Measurements from ENCODE around the gene THSD4.
"Not testable (repeated sequence)": the region's sequence is repeated elsewhere in the genome, so short reads cannot be mapped to it uniquely, and the experiment has no call there.

THSD4 gene

DNA sequence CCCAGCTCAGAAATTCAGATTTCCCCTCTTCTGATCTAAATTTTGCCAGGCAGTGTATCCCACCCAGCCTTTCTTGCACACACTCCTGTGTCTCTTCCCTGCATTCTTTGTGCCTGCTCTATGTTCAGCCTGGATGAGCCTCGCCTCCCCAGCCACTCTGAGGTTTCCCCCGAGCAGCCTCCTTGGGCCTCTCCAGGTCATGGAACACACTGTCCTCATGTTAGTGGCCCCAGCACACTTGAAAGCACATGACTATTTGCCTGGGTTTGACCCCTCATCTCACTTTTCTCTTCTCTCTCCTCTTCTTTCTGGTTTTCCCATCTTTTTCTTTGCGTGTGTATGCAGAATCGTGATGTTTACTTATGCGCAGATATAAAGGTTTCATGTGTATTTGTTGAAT, 3.1 kb downstream of the THSD4 start:
- peaks cover 0 to 4% of the 10 kb centered on the region in 2 donors for H3K4me1 ChIP-seq (ENCODE audit: control insufficient read depth in 1 of 2, insufficient read depth in 2 of 2, low read length in 2 of 2)
- no peak overlapping the region for H3K4me3 ChIP-seq (ENCODE audit: low read depth in 1 of 2, low read length in 2 of 2)
- no peaks in the 10 kb centered on the region for H3K9me3 ChIP-seq (ENCODE audit: control insufficient read depth in 1 of 2, low read length in 2 of 2)
- no peaks in the 10 kb centered on the region for H3K36me3 ChIP-seq (ENCODE audit: control insufficient read depth in 1 of 2, insufficient read depth in 2 of 2, low read length in 2 of 2)
- peaks cover 5 to 8% of the 10 kb centered on the region in 2 donors for H3K27me3 ChIP-seq (ENCODE audit: control insufficient read depth in 1 of 2, insufficient read depth in 2 of 2, low read length in 2 of 2)
- H3K27ac ChIP-seq (ENCODE audit: low read depth, low read length): no peak overlapping the region
- H3K9ac ChIP-seq (ENCODE audit: low read depth in 1 of 2, low read length in 2 of 2): no peak overlapping the region

GRCh38 chr15:71118881-71119632, 3.8 kb downstream of the THSD4 start:
- Histone ChIP-seq H3K9me3 (ENCODE audit: control insufficient read depth in 1 of 2, low read length in 2 of 2) (no peaks in the 10 kb centered on the region), H3K27ac (ENCODE audit: low read depth, low read length) (no peak overlapping the region), H3K27me3 (ENCODE audit: control insufficient read depth in 1 of 2, insufficient read depth in 2 of 2, low read length in 2 of 2) (peaks cover 5 to 8% of the 10 kb centered on the region in 2 donors), H3K36me3 (ENCODE audit: control insufficient read depth in 1 of 2, insufficient read depth in 2 of 2, low read length in 2 of 2) (no peaks in the 10 kb centered on the region), H3K4me1 (ENCODE audit: control insufficient read depth in 1 of 2, insufficient read depth in 2 of 2, low read length in 2 of 2) (peaks cover 0 to 4% of the 10 kb centered on the region in 2 donors), H3K9ac (ENCODE audit: low read depth in 1 of 2, low read length in 2 of 2) (no peak overlapping the region), H3K4me3 (ENCODE audit: low read depth in 1 of 2, low read length in 2 of 2) (no peak overlapping the region)

DNA sequence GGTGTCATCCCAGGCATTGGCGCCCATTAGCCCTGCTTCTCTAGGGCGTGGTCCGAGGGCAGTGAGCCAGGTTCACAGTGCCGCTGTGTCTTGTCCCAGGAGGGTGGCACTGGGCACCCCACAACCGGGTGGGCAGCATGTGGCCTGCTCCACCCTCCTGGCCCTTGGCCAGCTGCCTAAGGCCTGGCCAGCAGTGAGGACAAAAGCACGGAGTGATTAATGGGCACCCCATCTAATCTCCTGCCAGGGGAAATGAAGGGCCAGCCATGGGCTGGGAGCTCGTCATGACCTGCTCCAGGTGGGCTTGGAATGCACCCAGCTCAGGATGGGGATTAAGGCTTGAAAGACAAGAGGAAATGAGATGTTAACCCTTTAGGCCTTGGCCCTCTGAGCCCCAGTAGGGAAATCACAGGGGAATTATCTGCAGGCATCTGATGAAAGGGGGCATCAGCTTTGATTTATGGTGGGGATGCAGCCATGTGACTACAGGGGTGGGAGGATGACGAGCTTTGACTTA, 5.2 kb downstream of the THSD4 start:
- Histone ChIP-seq H3K9me3 (ENCODE audit: control insufficient read depth in 1 of 2, low read length in 2 of 2) (no peaks in the 10 kb centered on the region), H3K27me3 (ENCODE audit: control insufficient read depth in 1 of 2, insufficient read depth in 2 of 2, low read length in 2 of 2) (peaks cover 5 to 8% of the 10 kb centered on the region in 2 donors), H3K36me3 (ENCODE audit: control insufficient read depth in 1 of 2, insufficient read depth in 2 of 2, low read length in 2 of 2) (no peaks in the 10 kb centered on the region), H3K4me1 (ENCODE audit: control insufficient read depth in 1 of 2, insufficient read depth in 2 of 2, low read length in 2 of 2) (no peaks in the 10 kb centered on the region), H3K27ac (ENCODE audit: low read depth, low read length) (no peak overlapping the region), H3K4me3 (ENCODE audit: low read depth in 1 of 2, low read length in 2 of 2) (no peak overlapping the region), H3K9ac (ENCODE audit: low read depth in 1 of 2, low read length in 2 of 2) (no peak overlapping the region)

DNA sequence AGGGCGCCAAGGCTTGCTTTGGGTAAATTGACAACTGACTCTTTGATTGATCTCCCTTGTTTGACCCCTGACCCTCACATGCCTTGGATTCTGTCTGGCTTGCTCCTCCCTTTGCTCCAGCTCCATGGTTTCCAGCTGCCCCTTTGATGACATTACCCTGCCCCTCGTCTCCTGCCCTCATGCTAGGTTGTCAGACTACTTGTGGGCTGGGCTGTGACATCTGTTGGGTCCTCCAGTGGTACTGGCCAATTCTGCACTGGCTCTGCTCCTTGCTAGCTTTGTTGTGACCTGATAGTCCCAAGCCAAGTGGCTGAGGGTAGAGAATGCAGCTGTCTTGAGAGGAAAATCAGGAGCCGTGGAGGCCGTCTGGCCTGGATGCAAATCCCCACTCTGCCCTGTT, 6.2 kb downstream of the THSD4 start:
- Histone ChIP-seq H3K4me1 (ENCODE audit: control insufficient read depth in 1 of 2, insufficient read depth in 2 of 2, low read length in 2 of 2) (no peaks in the 10 kb centered on the region), H3K36me3 (ENCODE audit: control insufficient read depth in 1 of 2, insufficient read depth in 2 of 2, low read length in 2 of 2) (no peaks in the 10 kb centered on the region), H3K9me3 (ENCODE audit: control insufficient read depth in 1 of 2, low read length in 2 of 2) (no peaks in the 10 kb centered on the region), H3K27me3 (ENCODE audit: control insufficient read depth in 1 of 2, insufficient read depth in 2 of 2, low read length in 2 of 2) (peaks cover 5% of the 10 kb centered on the region in 2 donors), H3K9ac (ENCODE audit: low read depth in 1 of 2, low read length in 2 of 2) (no peak overlapping the region), H3K4me3 (ENCODE audit: low read depth in 1 of 2, low read length in 2 of 2) (no peak overlapping the region), H3K27ac (ENCODE audit: low read depth, low read length) (no peak overlapping the region)

DNA sequence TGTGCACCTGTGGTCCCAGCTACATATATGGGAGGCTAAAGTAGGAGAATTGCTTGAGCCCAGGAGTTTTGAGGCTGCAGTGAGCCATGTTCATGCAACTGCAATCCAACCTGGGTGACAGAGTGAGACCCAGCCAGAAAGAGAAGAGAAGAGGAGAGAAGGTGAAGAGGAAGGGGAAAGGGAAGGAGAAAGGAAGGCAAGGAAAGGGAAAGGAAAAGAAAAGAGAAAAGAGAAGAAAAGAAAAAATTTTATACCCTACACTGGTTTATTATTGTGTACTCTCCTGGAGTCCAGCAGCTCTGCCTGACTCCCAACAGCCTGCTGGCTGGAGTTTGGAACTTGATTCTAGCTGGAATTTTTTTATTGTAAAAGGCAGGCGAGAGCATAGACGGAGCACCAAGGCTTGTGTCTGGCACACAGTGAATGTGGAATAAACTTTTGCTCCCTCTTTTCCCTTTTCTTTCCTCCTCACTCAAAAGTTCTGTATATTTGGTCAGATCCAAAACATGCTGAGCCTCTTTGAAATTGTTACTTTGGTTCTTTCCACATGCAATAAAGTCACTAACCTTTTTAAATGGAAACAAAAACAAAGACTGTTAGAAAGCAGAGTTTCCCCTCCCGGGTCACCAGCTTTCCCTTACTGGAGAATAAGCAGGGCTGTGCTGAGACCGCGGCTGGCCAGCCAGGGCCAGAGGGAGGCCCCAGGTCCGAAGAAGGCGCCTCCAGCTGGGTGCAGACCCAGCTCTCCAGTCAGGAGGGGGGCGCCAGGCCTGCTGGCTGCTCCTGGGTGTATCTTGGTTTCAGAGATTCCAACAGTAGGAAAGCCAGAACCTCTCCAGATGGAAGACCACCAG, 9.9 kb downstream of the THSD4 start:
- Histone ChIP-seq H3K27ac (ENCODE audit: low read depth, low read length) (no peak overlapping the region), H3K4me1 (ENCODE audit: control insufficient read depth in 1 of 2, insufficient read depth in 2 of 2, low read length in 2 of 2) (no peaks in the 10 kb centered on the region), H3K36me3 (ENCODE audit: control insufficient read depth in 1 of 2, insufficient read depth in 2 of 2, low read length in 2 of 2) (no peaks in the 10 kb centered on the region), H3K4me3 (ENCODE audit: low read depth in 1 of 2, low read length in 2 of 2) (no peak overlapping the region), H3K9me3 (ENCODE audit: control insufficient read depth in 1 of 2, low read length in 2 of 2) (no peaks in the 10 kb centered on the region), H3K27me3 (ENCODE audit: control insufficient read depth in 1 of 2, insufficient read depth in 2 of 2, low read length in 2 of 2) (no peaks in the 10 kb centered on the region), H3K9ac (ENCODE audit: low read depth in 1 of 2, low read length in 2 of 2) (no peak overlapping the region)

GRCh38 chr15:71125831-71126450, 10.7 kb downstream of the THSD4 start:
- no peaks in the 10 kb centered on the region for H3K4me1 ChIP-seq (ENCODE audit: control insufficient read depth in 1 of 2, insufficient read depth in 2 of 2, low read length in 2 of 2)
- H3K27me3 ChIP-seq (ENCODE audit: control insufficient read depth in 1 of 2, insufficient read depth in 2 of 2, low read length in 2 of 2): no peaks in the 10 kb centered on the region
- no peak overlapping the region for H3K27ac ChIP-seq (ENCODE audit: low read depth, low read length)
- H3K9ac ChIP-seq (ENCODE audit: low read depth in 1 of 2, low read length in 2 of 2): no peak overlapping the region
- H3K36me3 ChIP-seq (ENCODE audit: control insufficient read depth in 1 of 2, insufficient read depth in 2 of 2, low read length in 2 of 2): no peaks in the 10 kb centered on the region
- no peak overlapping the region for H3K4me3 ChIP-seq (ENCODE audit: low read depth in 1 of 2, low read length in 2 of 2)
- no peaks in the 10 kb centered on the region for H3K9me3 ChIP-seq (ENCODE audit: control insufficient read depth in 1 of 2, low read length in 2 of 2)

DNA sequence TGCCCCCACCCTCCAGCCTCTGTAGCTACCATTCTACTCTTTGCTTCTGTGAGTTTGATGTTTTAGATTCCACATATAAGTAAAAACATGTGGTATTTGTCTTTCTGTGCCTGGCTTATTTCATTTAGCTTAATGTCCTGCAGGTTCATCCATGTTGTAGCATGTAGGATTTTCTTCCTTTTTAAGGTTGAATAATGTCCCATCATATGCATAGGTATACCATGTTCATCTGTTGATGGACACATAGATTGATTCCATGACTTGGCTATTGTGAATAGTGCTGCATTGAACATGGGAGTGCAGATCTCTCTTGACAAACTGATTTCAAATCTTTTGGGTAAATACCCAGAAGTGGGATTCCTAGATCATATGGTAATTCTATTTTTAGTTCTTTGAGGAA, 11.8 kb downstream of the THSD4 start:
- no peak overlapping the region for H3K4me3 ChIP-seq (ENCODE audit: low read depth in 1 of 2, low read length in 2 of 2)
- H3K36me3 ChIP-seq (ENCODE audit: control insufficient read depth in 1 of 2, insufficient read depth in 2 of 2, low read length in 2 of 2): no peaks in the 10 kb centered on the region
- no peaks in the 10 kb centered on the region for H3K9me3 ChIP-seq (ENCODE audit: control insufficient read depth in 1 of 2, low read length in 2 of 2)
- H3K27ac ChIP-seq (ENCODE audit: low read depth, low read length): no peak overlapping the region
- H3K9ac ChIP-seq (ENCODE audit: low read depth in 1 of 2, low read length in 2 of 2): no peak overlapping the region
- no peaks in the 10 kb centered on the region for H3K27me3 ChIP-seq (ENCODE audit: control insufficient read depth in 1 of 2, insufficient read depth in 2 of 2, low read length in 2 of 2)
- H3K4me1 ChIP-seq (ENCODE audit: control insufficient read depth in 1 of 2, insufficient read depth in 2 of 2, low read length in 2 of 2): no peaks in the 10 kb centered on the region

DNA sequence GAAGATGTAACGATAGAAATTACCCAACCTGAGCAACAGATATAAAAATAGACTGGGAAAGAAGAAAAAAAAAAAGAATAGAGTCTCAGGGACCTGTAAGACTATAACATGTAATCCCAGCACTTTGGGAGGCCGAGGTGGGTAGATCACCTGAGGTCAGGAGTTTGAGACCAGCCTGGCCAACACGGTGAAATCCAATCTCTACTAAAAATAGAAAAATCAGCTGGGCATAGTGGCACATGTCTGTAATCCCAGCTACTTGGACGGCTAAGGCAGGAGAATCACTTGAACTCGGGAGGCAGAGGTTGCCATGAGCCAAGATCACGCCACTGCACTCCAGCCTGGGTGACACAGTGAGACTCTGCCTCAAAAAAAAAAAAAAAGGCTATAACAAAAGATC, 12.9 kb downstream of the THSD4 start:
- H3K27ac ChIP-seq (ENCODE audit: low read depth, low read length); H3K9ac ChIP-seq (ENCODE audit: low read depth in 1 of 2, low read length in 2 of 2); H3K4me1 ChIP-seq (ENCODE audit: control insufficient read depth in 1 of 2, insufficient read depth in 2 of 2, low read length in 2 of 2); H3K9me3 ChIP-seq (ENCODE audit: control insufficient read depth in 1 of 2, low read length in 2 of 2); H3K4me3 ChIP-seq (ENCODE audit: low read depth in 1 of 2, low read length in 2 of 2); H3K27me3 ChIP-seq (ENCODE audit: control insufficient read depth in 1 of 2, insufficient read depth in 2 of 2, low read length in 2 of 2); H3K36me3 ChIP-seq (ENCODE audit: control insufficient read depth in 1 of 2, insufficient read depth in 2 of 2, low read length in 2 of 2): not testable (repeated sequence)

DNA sequence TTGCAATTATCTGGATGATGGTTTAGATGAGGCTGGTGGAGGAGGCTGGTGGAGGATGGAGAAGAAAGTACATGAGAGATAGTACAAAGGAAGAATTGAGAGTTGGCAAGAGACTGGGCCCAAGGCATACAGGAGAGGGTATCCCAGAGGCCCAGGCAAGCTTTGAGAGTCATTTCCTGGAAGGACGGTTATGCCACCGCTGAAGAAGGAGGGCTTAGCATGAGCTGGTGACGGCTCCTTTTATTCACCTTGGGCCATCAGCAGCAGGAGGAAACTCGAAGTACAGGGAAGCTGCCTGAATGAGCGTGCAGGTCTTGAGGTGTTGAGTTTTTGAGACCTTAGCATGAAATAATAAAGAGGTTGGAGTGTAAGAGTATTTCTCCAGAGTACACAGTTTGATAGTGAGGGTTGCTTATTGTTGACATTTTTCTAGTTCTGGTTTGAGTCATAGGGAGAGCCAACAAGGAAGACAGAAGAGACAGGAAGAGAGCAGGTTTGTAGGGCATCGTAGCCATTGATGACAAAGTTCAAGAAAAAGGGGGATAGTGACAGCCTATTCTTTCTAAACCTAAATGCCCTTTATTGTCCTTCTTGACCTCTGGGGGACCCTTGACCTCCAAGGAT, 13.8 kb downstream of the THSD4 start:
- no peaks in the 10 kb centered on the region for H3K36me3 ChIP-seq (ENCODE audit: control insufficient read depth in 1 of 2, insufficient read depth in 2 of 2, low read length in 2 of 2)
- H3K9ac ChIP-seq (ENCODE audit: low read depth in 1 of 2, low read length in 2 of 2): no peak overlapping the region
- no peak overlapping the region for H3K4me3 ChIP-seq (ENCODE audit: low read depth in 1 of 2, low read length in 2 of 2)
- no peaks in the 10 kb centered on the region for H3K9me3 ChIP-seq (ENCODE audit: control insufficient read depth in 1 of 2, low read length in 2 of 2)
- H3K27me3 ChIP-seq (ENCODE audit: control insufficient read depth in 1 of 2, insufficient read depth in 2 of 2, low read length in 2 of 2): no peaks in the 10 kb centered on the region
- no peak overlapping the region for H3K27ac ChIP-seq (ENCODE audit: low read depth, low read length)
- no peaks in the 10 kb centered on the region for H3K4me1 ChIP-seq (ENCODE audit: control insufficient read depth in 1 of 2, insufficient read depth in 2 of 2, low read length in 2 of 2)

Measured in duodenal mucosa (tissue), 2 donors.